Measurements from ENCODE around the gene UTF1.

Gene UTF1

DNA sequence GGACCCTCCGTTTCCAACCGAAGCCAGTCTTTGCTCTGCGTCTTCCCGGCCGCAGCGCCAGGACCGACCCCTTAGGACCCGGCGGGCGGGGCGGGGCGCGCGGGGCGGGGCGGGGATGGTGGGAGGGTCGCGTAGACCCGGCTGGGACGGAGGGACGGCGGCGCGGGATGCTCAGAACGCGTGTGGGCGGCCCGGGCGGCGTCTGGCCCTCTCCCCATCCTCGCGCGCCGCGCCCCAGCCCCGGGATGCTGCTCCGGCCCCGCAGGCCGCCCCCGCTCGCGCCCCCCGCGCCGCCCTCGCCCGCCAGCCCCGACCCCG, at the start of gene UTF1:
TSS of gene UTF1 (plus strand) at position 174 of the 318 bp plus-strand sequence. CDS start at position 246, 72 bp downstream.
- DNase-seq: no peak

GRCh38 chr10:133180965-133181639, 48.9 kb upstream of the UTF1 start:
- DNase-seq: no peak

DNA sequence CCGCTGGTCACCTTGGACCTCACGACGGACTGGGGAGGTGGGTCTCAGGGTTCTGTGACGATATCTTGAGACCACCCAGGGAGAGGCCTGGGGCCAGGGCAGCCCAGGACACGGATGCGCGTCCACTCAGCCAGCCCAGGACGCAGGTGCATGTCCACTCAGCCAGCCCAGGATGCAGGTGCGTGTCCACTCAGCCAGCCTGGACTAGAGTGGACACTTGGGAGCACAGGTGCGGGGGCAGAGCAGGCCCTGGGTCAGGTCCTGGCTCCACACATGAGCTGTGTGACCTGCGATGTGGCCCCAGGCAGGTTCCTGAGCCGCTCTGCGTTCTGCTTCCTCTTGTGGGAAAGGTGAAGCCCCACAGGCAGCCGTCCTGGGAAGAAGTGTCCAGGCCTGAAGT, 47.8 kb upstream of the UTF1 start:
- no peak for DNase-seq

DNA sequence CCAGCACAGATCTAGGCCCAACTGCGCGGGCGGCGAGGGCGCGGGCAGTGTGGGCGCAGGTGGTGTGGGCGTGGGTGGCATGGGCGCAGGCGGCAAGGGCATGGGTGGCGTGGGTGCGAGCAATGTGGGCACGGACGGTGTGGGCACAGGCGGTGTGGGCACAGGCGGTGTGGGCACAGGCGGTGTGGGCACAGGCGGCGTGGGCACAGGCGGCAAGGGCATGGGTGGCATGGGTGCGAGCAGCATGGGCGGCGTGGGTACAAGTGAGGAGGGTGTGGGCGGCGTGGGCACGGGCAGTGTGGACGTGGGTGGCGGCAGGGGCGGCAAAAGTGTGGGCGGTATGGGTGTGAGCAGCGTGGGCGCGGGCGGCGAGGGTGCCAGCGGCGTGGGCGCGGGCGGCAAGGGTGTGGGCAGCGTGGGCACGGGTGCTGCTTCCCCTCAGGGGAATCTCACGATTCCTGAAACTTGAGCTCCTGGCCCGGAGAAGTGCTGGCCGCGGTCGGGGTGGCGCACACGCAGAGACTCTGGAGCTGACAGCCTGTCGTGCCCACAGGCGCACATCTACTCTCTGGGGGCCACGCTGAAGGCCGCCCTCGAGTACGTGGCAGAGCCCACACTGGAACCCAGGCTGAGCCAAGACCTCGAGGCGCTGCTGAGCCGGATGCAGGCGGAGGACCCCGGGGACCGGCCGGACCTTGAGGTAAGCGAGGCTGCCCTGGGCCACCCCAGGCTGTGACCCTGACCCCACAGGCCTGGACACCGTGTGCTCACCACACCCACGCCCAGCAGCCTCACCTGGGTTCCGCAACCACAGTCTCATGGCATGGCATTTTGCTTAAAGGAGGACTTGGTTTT, 47.0 kb upstream of the UTF1 start:
- no peak for DNase-seq

GRCh38 chr10:133183646-133184378, 46.2 kb upstream of the UTF1 start:
- DNase-seq: no peak

DNA sequence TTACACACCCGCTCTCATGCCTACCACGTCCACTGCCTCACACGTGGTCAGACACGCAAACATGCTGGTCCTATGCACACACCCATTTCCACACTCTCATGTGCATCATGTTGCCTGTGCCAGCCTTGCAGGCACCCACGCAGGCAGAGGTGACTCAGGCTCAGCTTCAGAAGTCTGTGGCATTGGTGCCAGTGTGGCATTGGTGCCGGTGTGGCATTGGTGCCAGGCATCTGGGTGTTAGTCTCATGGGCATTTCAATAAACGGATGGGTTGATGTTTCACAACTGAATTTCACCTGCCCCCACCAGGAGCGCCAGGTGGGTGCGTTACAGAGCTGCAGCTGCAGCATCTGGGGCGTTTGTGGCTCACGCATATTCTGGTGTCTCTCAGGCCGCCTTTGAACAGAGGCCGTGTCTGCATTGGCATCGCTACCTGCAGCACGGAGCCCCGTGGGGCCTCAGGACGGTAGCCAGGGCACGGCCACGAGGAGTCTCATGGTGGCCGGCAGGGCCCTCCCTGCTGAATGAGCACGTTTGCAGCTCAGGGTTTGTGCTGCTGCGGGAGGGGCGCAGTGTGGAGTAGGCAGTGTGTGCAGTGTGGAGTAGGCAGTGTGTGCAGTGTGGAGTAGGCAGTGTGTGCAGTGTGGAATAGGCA, 45.3 kb upstream of the UTF1 start:
- no peak for DNase-seq

DNA sequence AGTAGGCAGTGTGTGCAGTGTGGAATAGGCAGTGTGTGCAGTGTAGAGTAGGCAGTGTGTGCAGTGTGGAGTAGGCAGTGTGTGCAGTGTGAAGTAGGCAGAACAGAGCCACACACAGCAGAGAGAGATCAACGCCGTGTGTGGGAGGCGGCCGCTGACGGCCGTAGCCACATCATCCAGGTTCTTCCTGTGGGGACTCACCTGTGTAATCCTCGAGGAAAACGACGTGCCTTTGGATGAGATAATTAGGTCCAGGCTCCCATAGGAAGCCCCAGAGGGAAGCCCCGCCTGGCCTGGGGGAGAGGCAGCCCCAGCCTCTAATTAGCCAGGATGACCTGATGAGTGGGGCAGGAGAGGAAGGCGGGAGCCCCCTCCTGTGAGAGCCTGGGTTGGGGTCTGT, 44.6 kb upstream of the UTF1 start:
- no peak for DNase-seq

DNA sequence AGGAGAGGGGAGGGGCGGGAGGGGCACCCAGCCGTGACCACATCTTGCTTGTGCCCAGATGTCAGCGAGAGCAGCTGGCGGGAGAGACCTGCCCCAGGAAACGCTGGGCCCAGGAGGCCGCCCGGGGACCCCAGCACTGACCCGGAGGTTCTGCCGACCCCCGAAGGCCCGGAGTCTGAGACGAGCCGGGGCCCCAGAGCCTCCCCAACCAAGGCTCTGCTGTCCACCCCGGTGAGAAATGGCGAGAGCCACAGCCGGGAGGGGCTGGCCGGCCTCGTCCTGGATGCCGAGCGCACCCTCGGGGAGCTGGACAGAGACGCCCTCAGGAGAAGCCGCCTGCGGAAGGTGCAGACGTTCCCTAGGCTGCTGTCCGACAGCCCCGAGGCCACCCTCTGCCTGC, 44.1 kb upstream of the UTF1 start:
- no peak for DNase-seq

DNA sequence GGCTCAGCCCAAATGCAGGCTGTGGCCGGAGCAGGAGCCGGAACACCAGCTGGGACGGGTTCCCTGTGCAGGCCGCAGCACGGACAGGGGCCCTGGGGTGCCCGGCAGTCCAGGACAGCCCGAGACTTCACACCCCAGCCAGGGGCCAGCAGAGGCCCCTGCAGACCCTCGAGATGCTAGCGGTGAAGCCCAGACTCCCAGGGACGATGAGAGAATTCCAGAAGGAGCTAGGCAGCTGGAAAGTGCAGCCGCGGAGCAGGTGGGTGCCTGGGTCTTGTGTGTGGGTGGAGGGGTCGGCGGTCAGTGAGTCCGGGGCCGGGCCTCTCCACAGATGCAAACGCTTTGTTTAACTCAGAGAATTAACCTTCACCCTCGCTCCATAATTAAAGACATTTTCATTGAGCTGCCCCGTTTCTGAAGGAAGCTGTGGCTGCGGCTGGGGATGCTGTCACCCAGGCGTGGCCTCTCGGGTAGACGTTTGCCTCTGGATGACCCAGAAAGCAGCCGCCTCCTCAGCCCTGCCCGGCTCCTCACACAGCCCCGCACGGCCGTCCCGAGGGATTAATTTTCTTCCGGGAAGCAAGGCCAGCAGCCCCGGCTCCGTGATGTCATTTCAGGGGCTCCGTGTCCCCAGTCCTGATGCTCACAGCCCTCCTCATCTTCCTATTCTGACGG, 43.5 kb upstream of the UTF1 start:
- DNase-seq: no peak

DNA sequence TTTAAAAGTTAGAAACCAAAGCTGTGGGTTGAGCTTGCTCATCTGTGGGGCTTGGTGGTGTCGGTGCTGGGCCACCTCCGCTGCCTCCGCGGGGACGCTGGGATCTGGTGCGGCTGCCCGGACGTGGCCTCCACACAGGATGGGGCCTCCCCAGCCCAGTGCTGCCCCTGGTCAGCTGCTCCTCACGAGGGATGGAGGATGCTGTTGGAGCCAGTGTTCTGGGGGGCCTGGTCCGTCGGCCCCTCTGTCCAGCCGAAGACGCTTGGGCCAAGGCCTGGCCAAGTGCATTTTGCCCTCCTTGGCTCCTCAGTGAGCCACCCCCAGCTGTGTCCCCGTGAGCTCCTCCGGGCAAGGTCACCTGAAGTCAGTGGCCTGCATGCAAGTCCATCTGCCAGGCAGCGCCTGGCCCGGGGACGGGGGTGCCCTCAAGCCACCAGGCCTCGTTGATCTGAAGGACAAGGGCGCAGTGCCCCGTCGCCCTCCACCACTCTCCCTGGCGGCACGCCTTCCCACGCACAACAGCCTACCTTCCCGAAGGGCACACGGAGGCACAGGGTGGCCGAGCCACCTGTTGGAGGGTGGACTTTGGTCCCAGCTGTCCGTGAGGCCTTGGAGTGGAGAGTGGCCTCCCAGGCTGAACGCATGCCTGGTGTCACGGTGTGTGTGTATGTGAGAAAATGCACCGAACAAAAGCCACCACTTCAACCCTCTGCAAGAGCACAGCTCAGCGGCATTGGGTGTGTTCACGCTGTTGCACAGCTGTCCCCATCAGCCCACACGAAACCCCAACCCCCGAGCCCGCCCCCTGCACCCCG, 42.7 kb upstream of the UTF1 start:
- DNase-seq: no peak

GRCh38 chr10:133187906-133188681, 41.9 kb upstream of the UTF1 start:
- DNase-seq: no peak

GRCh38 chr10:133189256-133189655, 40.8 kb upstream of the UTF1 start:
- no peak for DNase-seq

GRCh38 chr10:133189726-133190125, 40.3 kb upstream of the UTF1 start:
- DNase-seq: no peak

DNA sequence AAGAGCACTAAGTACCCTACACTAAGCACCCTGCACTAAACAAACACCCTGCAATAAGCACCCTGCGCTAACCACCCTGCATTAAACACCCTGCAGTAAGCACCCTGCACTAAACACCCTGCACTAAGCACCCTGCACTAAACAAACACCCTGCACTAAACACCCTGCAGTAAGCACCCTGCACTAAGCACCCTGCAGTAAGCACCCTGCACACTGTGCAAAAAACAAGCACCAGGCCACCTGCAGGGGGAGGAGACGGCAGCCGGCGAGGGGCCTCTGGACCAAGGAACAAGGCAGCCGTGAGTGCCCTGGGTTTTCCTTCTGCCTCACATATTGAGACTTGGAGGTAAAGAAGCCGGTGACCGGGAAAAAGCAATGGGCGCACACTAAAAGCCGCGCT, 39.8 kb upstream of the UTF1 start:
- DNase-seq: no peak

- DNase-seq: no peak
These were observed 38.4 kb upstream of the UTF1 start for GRCh38 chr10:133191651-133192050.

GRCh38 chr10:133194151-133194550, 35.9 kb upstream of the UTF1 start:
- DNase-seq: no peak

- DNase-seq: no peak
These were observed 34.9 kb upstream of the UTF1 start for GRCh38 chr10:133195096-133195495.

GRCh38 chr10:133195611-133196010, 34.4 kb upstream of the UTF1 start:
- DNase-seq: no peak

DNA sequence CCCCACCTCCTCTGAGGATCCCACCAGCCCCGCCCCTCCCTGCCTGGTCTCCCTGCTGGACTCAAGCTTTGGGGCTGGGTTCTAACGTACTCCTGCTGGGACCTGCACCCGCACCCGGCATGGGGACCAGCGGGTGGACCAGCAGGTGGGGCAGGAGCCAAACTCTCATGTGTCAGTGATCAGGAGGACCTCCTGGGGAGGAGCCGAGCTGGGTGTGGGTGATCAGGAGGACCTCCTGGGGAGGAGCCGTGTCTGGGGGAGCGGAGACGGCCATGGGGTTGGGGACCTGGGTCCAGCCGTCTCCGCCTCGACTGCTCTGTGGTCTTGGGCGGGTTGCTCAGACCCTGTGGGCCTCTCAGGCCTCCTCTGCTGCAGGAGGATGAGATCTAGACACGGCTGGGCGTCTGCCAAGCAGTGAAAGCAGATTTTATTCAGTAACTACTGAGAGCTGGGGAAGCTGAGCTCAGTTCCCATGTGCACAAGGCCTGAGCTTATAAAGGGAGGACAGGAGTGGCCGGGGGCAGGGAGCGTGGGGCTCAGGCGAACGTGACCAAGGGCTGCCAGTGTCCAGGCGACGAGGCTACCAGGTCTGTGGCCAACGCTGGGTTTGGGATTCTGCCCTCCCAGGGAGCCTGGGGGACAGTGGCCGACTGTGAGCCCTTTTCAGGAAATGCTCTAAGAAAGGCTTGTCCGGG, 33.6 kb upstream of the UTF1 start:
- DNase-seq: no peak

All from activated CD8-positive, alpha-beta memory T cell treated with anti-CD3 and anti-CD28 coated beads for 24 hours (primary cell).